Measurements from ENCODE around the gene ZFR. TPM values are rescaled to one million over a fixed set of nuclear protein-coding genes. Genes with fewer than 3 reads are reported as not detected.

ZFR gene
- total RNA-seq, 1 donor from 2014 or later: 25.8 TPM

DNA sequence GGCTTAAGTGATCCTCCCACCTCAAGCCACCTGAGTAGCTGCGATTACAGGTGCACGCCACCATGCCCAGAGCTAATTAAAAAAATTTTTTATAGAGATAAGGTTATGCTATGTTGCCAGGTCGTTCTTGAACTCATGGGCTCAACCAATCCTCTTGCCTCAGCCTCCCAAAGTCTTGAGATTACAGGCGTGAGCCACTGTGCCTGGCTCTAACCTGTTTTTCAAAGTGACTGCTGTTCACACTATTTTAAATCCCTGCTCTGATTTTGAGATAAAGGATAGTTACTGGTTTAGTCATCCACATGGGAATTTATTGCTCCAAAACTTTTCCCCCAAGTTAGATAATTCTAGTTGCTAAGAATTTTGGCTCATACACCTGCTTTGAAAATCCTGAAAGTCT is 83.6 kb downstream of the ZFR start:
- no peaks in the 10 kb centered on the region for H3K4me1 ChIP-seq
- peaks cover 30 to 48% of the 10 kb centered on the region in 2 donors for H3K36me3 ChIP-seq
- no peaks in the 10 kb centered on the region for H3K9me3 ChIP-seq
- no peak overlapping the region for H3K27ac ChIP-seq
- intact Hi-C loops (cut with DNase I): no loop called here
- no peak for DNase-seq (ENCODE audit: low spot score in 2 of 2)
- no peak for TF ChIP-seq CTCF (IDR thresholded peaks at IDR 0.05)
- H3K4me3 ChIP-seq: no peak overlapping the region
- no peaks in the 10 kb centered on the region for H3K27me3 ChIP-seq

GRCh38 chr5:32358611-32359010 is 85.9 kb downstream of the ZFR start:
- H3K27ac ChIP-seq: no peak overlapping the region
- H3K36me3 ChIP-seq: peaks cover 35 to 45% of the 10 kb centered on the region in 2 donors
- H3K27me3 ChIP-seq: no peaks in the 10 kb centered on the region
- DNase-seq (ENCODE audit: low spot score in 2 of 2): no peak
- intact Hi-C loops (cut with DNase I): no loop called here
- no peak for TF ChIP-seq CTCF (IDR thresholded peaks at IDR 0.05)
- H3K4me3 ChIP-seq: no peak overlapping the region
- no peaks in the 10 kb centered on the region for H3K4me1 ChIP-seq
- H3K9me3 ChIP-seq: no peaks in the 10 kb centered on the region

DNA sequence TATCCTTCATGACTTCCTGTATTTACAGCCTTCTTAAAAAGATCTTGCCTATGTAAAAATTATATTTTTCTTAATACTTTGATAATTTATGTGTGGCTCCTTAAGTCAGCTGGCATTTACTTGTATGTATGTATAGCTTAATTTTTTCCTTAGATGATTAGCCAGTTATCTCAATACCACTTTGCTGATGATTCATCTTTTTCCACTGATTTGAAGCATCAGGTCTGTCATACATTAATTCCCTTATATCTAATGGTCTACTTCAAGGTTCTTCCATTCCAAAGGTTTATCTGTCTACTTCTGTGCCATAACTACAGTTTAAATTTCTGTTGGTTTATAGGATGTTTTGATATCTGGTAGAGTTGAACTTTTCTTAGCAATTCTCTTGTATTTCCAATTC is 86.9 kb downstream of the ZFR start:
- Histone ChIP-seq H3K4me1 (no peaks in the 10 kb centered on the region), H3K27me3 (no peaks in the 10 kb centered on the region), H3K27ac (no peak overlapping the region), H3K4me3 (no peak overlapping the region), H3K9me3 (no peaks in the 10 kb centered on the region), H3K36me3 (peaks cover 31 to 36% of the 10 kb centered on the region in 2 donors)
- no peak for TF ChIP-seq CTCF (IDR thresholded peaks at IDR 0.05)
- intact Hi-C loops (cut with DNase I): no loop called here
- no peak for DNase-seq (ENCODE audit: low spot score in 2 of 2)

DNA sequence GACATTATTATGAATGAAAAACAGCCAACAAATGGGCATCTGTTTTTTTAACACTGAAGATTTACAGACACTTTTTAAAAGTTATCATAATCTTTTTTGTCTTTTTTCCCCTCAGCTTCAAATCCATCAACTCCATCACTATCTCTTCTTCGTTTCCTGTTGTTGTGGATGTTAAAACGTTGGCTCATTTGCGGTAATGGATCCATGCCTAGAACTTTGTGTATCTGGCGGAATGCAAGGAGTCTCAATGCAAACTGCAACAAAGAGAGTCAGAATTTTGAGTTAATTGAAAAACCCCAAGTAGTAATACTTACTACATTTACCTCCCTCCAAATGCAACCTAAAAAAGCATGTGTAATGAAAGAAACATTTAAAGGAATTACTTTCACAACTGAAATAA is 88.9 kb downstream of the ZFR start:
- no peaks in the 10 kb centered on the region for H3K27me3 ChIP-seq
- H3K27ac ChIP-seq: no peak overlapping the region
- no peaks in the 10 kb centered on the region for H3K4me1 ChIP-seq
- intact Hi-C loops (cut with DNase I): no loop called here
- DNase-seq (ENCODE audit: low spot score in 2 of 2): no peak
- no peak for TF ChIP-seq CTCF (IDR thresholded peaks at IDR 0.05)
- peaks cover 25 to 27% of the 10 kb centered on the region in 2 donors for H3K36me3 ChIP-seq
- no peak overlapping the region for H3K4me3 ChIP-seq
- no peaks in the 10 kb centered on the region for H3K9me3 ChIP-seq

GRCh38 chr5:32353420-32353819 is 91.1 kb downstream of the ZFR start:
- no peak for TF ChIP-seq CTCF (IDR thresholded peaks at IDR 0.05)
- H3K36me3 ChIP-seq: peaks cover 11 to 15% of the 10 kb centered on the region in 2 donors

GRCh38 chr5:32352685-32353084 is 91.9 kb downstream of the ZFR start:
- no peak for TF ChIP-seq CTCF (IDR thresholded peaks at IDR 0.05)
- Histone ChIP-seq H3K4me1 (no peaks in the 10 kb centered on the region), H3K36me3 (peaks cover 11 to 15% of the 10 kb centered on the region in 2 donors), H3K27ac (no peak overlapping the region), H3K9me3 (no peaks in the 10 kb centered on the region), H3K27me3 (no peaks in the 10 kb centered on the region), H3K4me3 (no peak overlapping the region)
- DNase-seq (ENCODE audit: low spot score in 2 of 2): no peak
- intact Hi-C loops (cut with DNase I): no loop called here

More at GRCh38 chr5:32353420-32353819, 91.1 kb downstream of the ZFR start:
- Histone ChIP-seq H3K9me3 (no peaks in the 10 kb centered on the region), H3K4me3 (no peak overlapping the region), H3K27ac (no peak overlapping the region), H3K27me3 (no peaks in the 10 kb centered on the region), H3K4me1 (no peaks in the 10 kb centered on the region)
- intact Hi-C loops (cut with DNase I): no loop called here
- DNase-seq (ENCODE audit: low spot score in 2 of 2): no peak
